GM18520 (cell line): ENCODE data around the gene RANBP9.

Experiments used
- ATAC-seq: cut with Tn5 transposase; IDR thresholded peaks from one replicate; pipeline ENCODE4 v1.9.1; 2021; ENCODE audit not compliant: unreplicated experiment

The RANBP9 gene

DNA sequence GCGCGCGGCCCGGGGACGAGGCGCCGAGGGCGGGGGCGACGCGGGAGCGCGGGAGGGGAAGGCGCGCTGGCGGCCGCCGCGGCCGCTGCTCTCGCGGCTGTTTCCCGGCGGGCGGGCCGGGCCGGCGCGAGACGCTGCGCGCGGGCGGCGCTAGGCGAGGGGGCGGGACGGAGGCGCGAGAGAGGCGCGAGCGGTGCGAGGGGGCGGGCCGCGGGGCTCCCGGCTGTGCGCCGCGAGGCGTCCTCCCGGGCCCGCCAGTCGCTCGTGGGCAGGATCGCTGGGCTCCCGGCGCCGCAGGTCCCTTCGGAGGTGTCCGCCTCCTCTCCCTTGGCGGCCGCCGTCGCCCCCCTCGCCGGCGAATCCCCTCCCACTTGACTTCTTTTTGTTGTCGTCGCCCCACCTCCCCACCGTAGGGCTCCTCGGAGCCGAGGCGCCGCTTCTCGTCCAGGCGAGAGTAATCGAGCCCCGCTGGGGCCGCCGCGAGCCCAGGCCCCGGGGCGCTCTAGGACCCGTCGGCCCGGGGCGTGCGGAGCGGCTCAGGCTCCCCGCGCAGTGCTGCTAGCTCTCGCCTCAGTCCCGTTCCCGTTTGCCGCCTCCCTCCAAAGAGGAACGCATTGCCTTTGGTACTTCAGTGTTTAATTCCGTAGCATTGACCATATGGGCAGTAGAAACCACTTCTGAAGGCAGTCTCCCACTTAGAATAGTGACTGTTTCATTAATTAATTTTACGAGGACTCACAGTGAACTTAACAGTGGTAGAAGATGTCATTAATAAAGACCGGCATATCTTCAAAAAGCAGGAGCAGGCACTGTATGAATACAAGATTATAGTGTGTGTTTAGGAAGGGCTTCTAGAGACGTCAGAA is at the start of gene RANBP9:
Gene RANBP9, minus strand, starts transcription at position 103 of the 866 bp plus-strand sequence. CDS start 330 bp downstream, outside the sequence.
- peak; percentile 70 for ATAC-seq

DNA sequence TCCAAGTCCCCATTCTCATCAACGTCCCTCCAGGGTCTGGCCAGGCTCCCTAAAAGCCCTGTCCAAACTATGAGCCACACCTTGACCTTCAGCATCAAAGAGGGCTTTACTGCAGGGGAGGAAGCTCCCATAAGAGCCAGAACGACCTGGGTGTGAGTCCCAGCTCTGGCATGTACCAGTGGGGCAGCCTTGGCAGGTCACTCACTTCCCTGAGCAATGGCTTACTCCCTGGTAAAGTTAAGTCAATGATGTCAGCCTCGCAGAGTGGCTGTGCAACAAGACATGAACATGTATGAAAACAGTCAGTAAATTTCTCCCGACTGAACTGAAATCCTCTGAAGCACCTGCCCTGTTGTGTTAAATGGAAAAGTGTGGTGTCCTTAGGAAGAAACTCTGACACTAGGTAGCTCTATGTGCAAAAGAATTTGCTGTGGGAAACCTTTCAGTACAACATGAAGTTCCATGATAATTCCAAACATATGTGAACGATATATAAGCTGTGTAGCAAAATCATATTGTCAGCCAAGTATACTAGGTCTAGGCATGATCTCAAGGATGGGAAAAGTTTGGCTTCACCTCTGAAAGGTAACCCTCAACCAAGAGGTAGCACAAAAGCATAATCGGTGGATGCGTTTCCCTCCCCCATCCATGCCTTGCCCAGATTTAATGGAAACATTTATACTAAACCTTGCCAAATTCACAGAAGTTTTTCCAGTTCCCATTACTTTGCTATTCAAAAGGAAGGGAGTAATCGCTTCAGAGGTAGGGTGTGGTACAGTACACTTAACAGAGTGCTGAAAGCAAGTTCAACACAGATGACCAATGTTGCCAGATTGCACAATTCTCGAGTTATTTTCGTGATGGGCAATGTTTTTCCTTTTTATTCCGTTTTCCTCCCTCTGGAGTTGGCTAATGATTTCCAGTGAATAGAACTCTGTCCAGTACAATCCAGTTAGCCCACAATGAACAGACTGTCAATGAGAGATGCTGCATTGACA is 49.0 kb upstream of the RANBP9 start:
- no peak for ATAC-seq

DNA sequence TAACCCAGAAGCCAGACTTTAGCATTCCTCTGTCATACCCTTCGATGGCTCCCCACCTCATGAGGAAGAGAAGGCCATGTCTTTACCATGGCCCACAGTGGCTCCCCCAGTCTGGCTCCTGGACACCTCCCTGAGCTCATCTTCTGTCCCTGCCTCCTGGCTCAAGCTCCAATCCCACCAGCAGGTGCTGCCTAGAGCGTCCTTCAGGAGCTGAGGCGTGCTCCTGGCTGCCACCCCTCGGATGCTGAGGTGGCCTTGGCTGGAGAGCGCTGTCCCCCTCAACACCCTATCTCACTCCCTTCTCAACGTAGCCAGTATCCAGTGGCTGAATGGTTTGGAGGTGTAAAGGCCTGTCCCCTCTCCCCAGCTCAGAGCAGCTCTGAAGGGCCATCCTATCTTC is 47.4 kb upstream of the RANBP9 start:
- ATAC-seq, result no peak

DNA sequence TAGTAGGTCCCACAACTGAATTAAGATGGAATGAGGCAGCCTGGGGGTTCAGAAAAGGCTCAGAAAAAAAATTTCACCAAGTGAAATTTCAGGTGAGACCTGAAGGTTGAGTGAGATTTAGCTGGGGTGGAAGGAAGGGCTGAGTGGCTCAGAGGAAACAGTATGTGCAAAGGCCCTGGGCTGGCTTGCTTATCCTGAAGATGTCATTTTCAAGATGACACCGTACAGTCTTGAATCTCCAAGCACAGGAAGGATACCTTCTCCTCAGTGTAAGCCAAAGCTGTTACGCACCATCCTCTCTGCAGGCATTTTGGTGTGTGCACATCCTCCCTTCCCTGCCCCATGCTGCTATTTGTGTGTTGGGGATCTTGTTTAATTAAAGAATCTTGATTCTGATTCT is 43.0 kb upstream of the RANBP9 start:
- ATAC-seq, result no peak

DNA sequence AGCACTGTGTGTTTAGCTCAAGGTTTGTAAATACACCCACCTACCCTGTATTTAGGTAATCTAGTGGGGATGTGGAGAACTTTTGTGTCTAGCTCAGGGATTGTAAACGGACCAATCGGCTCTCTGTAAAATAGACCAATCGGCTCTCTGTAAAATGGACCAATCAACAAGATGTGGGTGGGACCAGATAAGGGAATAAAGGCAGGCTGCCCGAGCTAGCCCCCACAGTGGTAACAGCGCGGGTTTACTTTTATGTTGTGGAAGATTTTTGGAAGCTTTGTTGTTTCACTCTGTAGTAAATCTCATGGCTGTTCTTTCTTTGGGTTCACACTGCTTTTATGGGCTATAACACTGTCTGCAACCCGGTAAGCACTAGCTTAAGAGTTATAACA is 32.1 kb upstream of the RANBP9 start:
- no peak for ATAC-seq

DNA sequence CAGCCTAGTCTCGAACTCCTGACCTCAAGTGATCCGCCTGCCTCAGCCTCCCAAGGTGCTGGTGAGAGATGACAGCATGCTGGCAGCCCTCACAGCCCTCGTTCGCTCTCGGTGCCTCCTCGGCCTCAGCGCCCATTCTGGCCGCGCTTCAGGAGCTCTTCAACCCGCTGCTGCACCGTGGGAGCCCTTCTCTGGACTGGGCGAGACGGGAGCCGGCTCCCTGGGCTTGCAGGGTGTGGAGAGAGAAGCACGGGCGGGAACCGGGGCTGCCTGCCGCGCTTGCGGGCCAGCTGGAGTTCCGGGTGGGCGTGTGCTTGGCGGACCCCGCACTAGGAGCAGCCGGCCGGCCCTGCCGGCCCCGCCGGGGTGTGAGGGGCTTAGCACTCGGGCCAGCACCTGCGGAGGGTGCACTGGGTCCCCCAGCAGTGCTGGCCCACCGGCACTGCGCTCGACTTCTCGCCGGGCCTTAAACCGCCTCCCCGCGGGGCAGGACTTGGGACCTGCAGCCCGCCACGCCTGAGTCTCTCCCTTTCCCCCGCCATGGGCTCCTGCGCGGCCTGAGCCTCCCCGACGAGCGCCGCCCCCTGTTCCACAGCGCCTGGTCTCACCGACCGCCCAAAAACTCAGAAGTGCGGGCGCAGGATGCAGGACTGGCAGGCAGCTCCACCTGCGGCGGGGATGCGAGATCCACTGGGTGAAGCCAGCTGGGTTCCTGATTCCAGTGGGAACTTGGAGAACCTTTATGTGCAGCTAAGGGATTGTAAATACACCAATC is 31.5 kb upstream of the RANBP9 start:
- ATAC-seq, result no peak

DNA sequence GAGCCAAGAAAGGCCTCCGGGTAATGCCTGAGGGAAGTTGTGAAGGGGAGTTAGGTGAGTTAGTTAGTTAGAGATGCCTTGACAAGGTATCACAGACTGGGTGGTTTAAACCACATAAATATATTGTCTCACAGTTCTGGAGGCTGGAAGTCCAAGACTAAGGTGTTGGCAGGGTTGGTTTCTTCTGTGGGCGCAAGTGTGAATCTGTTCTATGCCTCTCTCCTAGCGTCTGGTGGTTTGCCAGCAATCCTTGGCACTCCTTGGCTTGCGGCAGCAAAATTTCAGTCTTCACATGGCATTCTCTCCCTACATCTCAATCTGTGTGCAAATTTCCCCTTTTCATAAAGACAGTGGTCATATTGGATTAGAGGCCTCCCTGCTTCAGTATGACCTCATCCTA is 29.7 kb upstream of the RANBP9 start:
- no peak for ATAC-seq

DNA sequence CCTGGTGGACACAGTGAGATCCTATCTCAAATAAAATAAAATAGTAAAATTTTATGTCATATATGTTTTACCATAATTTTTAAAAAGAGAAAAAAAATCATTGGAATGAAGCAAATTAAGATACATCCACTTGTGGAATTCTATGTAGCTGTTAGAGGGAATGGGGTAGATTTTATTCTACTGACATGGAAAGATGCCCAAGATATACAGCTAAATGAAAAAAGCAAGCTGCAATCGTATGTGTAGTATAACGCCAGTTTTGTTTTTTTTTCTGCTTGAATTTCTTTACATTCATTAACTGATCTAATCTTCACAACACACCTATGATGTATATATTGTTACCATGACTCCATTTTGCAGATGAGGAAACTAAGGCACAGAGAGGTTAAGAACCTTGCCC is 23.4 kb upstream of the RANBP9 start:
- no peak for ATAC-seq

DNA sequence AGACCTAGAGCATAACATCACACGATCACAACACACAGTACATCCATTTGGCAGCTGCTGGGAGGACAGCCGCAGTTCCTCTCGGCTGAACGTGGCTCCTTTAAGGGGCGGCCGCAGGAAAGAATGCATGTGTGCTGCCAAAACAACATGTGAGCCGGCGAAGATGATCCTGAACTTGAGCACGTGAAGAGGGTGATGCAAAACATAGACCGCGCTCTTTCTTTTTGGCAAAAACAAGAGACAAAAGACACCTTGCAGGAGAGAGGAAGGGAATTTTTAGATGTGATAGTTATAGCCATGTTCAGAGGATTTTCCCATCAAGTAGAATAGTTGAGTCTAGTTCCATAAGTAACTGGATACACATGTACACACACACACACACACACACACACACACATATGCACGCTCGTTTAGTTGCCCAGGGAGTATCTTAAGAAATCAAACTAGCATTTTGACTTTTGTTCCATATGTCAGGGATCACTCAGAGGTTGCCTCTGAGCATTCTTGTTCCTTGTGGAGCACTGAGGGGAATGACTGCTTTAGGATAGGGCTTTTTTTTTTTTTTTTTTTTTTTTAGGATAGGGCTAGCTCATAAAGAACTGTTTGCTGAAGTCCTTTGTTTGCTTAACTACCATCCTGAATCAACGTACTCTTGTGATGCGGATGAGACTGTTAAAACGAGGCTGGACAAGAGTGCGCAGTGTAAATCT is 21.7 kb upstream of the RANBP9 start:
- ATAC-seq, result no peak

DNA sequence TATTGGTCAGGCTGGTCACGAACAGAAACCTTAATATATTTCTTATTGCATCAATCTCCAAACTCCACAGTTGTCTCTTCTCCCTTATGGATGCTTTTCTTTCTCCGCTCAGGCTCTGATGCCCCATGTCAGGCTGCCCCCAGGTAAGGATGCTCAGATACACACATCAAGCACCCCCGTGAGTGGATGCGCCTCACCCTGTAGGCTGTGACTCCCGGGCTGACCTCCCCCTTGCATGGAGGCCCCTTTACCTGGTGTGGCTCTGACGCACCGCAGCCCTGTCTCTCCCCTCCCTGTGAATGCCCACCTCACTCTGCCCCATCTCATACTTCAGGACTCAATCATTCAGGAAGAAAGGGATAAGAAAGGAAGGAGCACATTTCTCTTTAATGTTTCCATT is 19.1 kb upstream of the RANBP9 start:
- ATAC-seq, result no peak

DNA sequence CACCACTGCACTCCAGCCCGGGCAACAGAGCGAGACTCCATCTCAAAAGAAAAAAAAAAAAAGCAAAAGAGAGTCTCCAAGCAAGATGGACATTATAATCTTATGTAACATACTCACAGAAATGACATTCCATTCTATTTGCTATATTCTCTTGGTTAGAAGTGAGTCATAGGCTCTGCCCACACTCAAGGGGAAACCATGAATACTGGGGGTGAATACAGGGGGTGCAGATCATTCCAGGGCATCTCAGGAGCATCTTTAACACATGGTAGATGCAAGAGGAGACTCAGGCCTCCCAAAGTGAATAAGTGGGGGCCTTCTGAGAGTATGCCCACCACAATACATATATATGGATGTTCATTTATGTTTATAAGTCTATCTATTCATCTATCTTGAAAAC is 18.3 kb upstream of the RANBP9 start:
- ATAC-seq, result no peak

DNA sequence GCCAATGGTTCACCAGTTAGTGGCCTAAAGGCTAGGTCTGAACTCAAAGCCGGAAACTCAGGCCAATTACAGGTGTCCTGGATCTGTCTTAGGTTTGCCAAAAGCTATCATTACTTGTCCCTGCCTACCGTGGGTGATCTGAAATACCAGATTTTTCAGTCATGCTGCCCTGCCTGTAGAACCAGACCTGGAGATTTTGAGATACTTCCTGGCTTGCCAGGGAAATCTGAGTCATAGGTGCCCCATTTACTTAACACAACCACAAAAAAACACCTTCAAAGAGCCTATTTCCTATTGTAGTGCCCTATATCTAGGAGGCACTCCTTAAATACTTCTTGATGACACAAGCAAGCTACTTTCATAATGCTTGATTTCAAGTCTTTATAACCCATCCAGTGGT is 13.9 kb upstream of the RANBP9 start:
- ATAC-seq, result no peak

DNA sequence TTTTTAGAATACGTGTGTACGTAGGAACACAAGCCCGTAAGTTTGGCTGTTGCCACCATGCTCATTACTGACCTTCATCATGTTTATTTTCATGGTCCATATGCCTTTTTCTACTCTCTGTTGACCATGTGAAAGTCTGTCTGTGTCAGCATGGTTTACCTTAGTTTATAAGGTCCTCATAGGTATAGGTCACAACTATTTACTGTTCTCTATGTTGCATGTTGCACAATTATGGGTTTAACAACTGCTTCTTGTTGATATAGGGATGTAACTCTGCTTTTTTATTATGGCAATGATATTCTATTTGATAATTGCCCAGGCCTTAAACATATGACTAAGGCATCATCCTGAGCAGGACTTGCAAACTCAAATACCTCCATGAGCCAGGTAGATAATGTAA is 13.4 kb upstream of the RANBP9 start:
- no peak for ATAC-seq

DNA sequence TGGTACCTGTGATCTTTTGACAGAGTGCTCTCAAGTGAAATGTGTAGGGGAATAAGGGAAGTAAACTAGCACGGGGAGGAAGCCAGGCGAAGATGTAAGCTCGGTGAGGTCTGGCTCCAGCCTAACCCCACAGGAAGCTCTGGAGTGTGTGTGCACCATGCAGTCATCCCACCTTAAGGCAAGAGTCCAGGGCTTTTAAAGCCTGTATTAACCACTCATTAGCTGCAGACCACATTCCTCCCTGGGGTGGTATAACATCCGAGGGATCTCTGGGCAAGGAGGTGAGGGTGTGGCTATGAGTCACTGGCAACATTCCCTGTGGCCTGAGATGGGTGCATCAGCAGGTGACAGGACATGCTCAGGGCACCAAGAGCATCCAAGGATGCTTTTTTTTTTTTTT is 12.5 kb upstream of the RANBP9 start:
- ATAC-seq, result no peak

DNA sequence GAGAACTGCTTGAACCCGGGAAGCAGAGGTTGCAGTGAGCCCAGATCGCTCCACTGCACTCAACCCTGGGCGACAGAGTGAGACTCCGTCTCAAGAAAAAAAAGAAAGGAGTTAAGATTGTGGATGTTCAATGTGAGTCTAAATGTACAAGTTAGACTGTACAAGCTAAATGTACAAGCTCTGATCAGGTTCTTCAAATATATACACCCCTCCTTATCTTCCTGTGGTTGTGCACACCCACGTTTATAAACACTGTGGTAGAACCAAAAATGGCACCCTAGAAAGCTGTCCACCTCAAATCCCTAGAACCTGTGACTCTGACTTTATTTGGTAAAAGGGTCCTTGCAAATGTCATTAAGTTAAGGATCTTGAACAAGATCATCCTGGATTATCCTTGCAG is 11.2 kb upstream of the RANBP9 start:
- no peak for ATAC-seq

DNA sequence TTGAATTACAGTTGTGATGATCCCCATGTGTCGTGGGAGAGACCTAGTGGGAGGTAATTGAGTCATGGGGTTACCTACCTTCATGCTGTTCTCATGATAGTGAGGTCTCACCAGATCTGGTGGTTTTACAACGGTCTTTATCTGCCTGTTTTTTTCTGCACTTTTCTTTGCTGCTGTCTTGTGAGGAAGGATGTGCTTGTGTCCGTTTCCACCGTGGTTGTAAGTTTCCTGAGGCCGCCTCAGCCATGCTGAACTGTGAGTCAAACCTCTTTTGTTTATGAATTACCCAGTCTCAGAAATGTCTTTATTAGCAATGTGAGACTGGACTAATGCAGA is 6.5 kb upstream of the RANBP9 start:
- ATAC-seq, result no peak

DNA sequence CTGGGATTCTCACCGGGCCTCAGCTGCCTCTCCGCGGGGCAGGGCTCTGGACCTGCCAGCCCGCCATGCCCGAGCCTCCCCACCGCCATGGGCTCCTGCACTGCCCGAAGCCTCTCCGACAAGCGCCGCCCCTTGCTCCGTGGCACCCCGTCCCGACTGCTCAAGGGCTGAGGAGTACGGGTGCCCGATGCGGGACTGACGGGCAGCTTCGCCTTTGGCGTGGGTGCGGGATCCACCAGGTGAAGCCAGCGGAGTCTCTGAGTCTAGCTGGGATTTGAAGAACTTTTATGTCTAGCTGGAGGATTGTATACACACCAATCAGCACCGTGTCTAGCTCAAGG is 5.3 kb upstream of the RANBP9 start:
- no peak for ATAC-seq

DNA sequence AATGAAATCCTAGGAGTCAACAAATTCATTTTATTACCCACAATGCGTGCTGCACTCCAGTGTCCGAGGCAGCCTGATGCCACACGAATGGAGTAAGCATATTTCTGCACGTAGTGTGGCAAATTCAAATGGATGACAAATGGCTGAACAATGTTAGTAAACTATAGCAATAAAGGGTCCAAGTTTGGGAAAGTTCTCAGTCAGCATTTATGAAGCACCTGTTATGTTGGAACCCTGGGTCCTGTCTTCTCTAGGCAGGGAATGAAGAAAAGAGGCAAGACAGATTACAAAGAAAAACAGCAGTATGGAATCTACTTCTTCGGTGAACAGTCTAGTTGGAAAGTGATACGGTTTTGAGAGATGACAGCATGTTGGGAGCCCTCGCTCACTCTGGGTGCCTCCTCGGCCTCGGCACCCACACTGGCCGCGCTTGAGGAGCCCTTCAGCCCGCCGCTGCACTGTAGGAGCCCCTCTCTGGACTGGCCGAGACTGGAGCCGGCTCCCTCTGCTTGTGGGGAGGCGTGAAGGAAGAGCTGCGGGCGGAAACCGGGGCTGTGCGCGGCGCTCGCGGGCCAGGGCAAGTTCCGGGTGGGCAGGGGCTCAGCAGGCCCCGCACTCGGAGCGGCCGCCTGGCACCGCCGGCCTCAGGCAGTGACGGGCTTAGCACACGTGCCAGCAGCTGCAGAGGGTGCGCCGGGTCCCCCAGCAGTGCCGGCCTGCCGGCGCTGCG is 4.8 kb upstream of the RANBP9 start:
- ATAC-seq, result no peak

DNA sequence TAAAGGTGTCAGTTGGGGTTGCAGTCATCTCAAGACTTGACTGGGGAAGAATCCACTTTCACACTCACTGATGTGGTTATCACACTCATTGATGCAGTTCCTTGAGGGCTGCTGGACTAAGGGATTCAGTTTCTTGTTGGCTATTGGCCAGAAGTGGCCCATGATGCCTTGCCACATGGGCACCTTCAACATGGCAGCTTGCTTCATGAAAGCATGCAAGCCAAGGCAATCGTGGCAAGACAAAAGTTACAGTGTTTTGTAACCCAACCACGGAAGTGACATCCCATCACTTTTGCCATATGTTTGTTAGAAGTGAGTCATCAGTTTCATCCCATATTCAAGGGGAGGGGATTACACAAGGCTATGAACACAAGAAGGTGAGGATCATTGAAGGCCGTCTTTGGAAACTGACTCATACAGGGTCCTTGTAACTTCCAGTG is 3.8 kb upstream of the RANBP9 start:
- ATAC-seq, result no peak

DNA sequence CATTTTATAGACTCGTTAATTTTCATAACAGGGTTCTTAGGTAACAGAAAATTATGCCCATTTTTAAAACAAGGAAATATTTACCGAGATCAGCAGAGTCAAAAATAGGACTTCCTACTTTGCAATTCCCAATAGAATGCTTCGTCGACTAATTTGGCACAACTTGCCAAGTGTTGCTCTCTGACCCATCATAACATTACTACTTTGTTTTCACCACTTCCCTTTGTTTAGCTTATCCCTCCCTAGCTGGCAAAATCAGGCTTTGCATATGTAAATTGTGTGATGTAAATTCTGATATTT is 914 bp upstream of the RANBP9 start:
- ATAC-seq, result no peak
